ENCODE results near the gene TNFRSF18. TPM values are rescaled to one million over a fixed set of nuclear protein-coding genes. Genes with fewer than 3 reads are reported as not detected.
A peak's percentile ranks its signal among the peaks of the same experiment; 100 is the strongest.

Gene TNFRSF18
- total and polyA plus RNA-seq, 2 experiments from 2014 or later = 1.1 to 1.5 TPM

DNA sequence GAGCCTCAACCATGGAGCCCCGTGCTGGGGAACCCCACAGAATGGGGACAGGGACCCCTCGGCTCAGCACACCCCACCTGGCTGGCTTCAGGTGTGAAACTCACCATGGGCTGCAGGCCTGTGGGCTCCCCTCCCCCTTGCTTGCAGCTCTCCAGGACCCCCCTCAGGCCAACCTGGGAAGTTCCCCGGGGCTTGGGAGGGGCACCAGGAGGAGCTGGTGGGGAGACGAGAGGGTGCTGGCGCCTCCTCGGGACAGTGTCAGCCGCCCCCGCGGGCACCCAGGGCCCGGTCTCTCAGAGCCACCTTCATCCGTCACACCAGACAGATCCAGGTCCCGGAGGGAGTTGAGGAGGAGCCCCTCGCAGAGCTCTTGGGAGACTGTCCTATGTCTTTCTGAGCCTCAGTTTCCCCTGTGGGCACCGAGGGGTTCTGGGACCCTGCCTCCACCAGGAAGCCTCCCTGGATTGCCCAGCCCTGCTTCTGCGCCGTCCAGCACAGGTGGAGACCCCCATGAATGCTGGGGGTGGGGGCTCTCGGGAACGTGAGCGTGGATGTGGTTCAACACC lies 657 bp upstream of the TNFRSF18 start:
- no peak overlapping the region for H2AFZ ChIP-seq
- H4K20me1 ChIP-seq (replicated peaks; ENCODE audit: insufficient read depth) = no peaks in the 10 kb centered on the region
- Mint-ChIP-seq H3K9me3 (no peaks in the 10 kb centered on the region; the same call in 2 of the 3 replicates), H3K4me3 (peak overlapping the region; percentile 56), H3K4me1 (no peaks in the 10 kb centered on the region), H3K27ac (no peak overlapping the region), H3K36me3 (ENCODE audit: low read depth) (no peaks in the 10 kb centered on the region), H3K27me3 (ENCODE audit: insufficient read depth, low read depth, poor library complexity) (peaks cover 7% of the 10 kb centered on the region)
- H3K79me2 ChIP-seq (replicated peaks; ENCODE audit: insufficient read depth) = no peaks in the 10 kb centered on the region
- H3K27me3 ChIP-seq (ENCODE audit: insufficient read depth) = peaks cover 13% of the 10 kb centered on the region; the same call in 1 of the 2 replicates
- H3K4me2 ChIP-seq = peak overlapping the region; percentile 76; the same call in 1 of the 2 replicates
- DNase-seq (ENCODE audit: low spot score) (peak; percentile 31), ATAC-seq (peak; percentile 4)
- H3K27ac ChIP-seq (ENCODE audit: low read depth) = no peak overlapping the region
- no peaks in the 10 kb centered on the region for H3K36me3 ChIP-seq (ENCODE audit: insufficient read depth)
- no peaks in the 10 kb centered on the region for H3K9me2 ChIP-seq (ENCODE audit: insufficient read depth)
- TF ChIP-seq, protein P1, sequence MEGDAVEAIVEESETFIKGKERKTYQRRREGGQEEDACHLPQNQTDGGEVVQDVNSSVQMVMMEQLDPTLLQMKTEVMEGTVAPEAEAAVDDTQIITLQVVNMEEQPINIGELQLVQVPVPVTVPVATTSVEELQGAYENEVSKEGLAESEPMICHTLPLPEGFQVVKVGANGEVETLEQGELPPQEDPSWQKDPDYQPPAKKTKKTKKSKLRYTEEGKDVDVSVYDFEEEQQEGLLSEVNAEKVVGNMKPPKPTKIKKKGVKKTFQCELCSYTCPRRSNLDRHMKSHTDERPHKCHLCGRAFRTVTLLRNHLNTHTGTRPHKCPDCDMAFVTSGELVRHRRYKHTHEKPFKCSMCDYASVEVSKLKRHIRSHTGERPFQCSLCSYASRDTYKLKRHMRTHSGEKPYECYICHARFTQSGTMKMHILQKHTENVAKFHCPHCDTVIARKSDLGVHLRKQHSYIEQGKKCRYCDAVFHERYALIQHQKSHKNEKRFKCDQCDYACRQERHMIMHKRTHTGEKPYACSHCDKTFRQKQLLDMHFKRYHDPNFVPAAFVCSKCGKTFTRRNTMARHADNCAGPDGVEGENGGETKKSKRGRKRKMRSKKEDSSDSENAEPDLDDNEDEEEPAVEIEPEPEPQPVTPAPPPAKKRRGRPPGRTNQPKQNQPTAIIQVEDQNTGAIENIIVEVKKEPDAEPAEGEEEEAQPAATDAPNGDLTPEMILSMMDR (conservative IDR thresholded peaks at IDR 0.05; ENCODE audit: low read depth in 2 of 2) = peak; percentile 10 to 32; a peak in 2 of 4 replicates
- no peak for TF ChIP-seq ZNF114 (CRISPR knock-in tag; IDR thresholded peaks at IDR 0.05)
- H3K4me3 ChIP-seq = peak overlapping the region; percentile 52; the same call in 1 of the 2 replicates
- no peaks in the 10 kb centered on the region for H3K4me1 ChIP-seq (ENCODE audit: insufficient read depth)
- no peaks in the 10 kb centered on the region for H3F3A ChIP-seq (replicated peaks; ENCODE audit: low read depth)

DNA sequence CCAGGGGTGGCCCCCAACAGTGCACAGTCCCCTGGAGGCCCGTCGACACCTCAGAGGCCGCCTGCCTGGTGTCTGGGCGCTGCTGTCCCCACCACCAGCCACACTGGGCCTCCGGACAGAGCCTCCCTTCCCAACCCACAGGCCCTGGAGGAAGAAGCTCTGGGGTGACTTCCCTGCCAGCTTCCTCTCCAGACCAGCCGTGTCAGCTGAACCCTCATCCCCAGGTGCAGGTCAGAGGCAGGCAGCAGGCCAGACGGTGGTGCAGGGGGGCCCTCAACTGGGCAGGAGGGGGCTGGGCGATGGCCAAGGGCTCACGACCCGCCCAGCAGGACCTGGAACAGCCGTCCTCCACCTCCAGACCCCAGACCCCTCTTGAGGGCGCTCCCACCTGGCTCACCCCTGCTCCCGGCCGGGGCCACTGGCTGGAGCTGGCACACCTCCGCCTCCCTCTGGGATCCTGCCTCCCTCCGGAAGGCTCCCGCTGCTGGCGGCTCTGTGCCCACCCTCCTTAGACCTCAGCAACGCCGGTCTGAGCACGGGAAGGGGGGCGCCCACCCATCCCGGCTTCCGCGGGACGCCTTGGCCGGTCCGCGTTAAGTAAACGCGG lies 520 bp downstream of the TNFRSF18 start:
- ATAC-seq (peak; percentile 20), DNase-seq (ENCODE audit: low spot score) (no peak)
- H3K27ac Mint-ChIP-seq = no peak overlapping the region
- no peaks in the 10 kb centered on the region for H3K79me2 ChIP-seq (replicated peaks; ENCODE audit: insufficient read depth)
- peak overlapping the region; percentile 76 for H3K4me2 ChIP-seq
- H3K4me3 Mint-ChIP-seq = peak overlapping the region; percentile 56; the same call in 2 of the 3 replicates
- no peaks in the 10 kb centered on the region for H3K4me1 Mint-ChIP-seq
- peaks cover 13% of the 10 kb centered on the region; the same call in 1 of the 2 replicates for H3K27me3 ChIP-seq (ENCODE audit: insufficient read depth)
- no peaks in the 10 kb centered on the region for H3F3A ChIP-seq (replicated peaks; ENCODE audit: low read depth)
- H3K4me3 ChIP-seq = peak overlapping the region; percentile 52
- H4K20me1 ChIP-seq (replicated peaks; ENCODE audit: insufficient read depth) = no peaks in the 10 kb centered on the region
- H2AFZ ChIP-seq = peak overlapping the region; percentile 56
- H3K4me1 ChIP-seq (ENCODE audit: insufficient read depth) = no peaks in the 10 kb centered on the region
- TF ChIP-seq, protein P2, sequence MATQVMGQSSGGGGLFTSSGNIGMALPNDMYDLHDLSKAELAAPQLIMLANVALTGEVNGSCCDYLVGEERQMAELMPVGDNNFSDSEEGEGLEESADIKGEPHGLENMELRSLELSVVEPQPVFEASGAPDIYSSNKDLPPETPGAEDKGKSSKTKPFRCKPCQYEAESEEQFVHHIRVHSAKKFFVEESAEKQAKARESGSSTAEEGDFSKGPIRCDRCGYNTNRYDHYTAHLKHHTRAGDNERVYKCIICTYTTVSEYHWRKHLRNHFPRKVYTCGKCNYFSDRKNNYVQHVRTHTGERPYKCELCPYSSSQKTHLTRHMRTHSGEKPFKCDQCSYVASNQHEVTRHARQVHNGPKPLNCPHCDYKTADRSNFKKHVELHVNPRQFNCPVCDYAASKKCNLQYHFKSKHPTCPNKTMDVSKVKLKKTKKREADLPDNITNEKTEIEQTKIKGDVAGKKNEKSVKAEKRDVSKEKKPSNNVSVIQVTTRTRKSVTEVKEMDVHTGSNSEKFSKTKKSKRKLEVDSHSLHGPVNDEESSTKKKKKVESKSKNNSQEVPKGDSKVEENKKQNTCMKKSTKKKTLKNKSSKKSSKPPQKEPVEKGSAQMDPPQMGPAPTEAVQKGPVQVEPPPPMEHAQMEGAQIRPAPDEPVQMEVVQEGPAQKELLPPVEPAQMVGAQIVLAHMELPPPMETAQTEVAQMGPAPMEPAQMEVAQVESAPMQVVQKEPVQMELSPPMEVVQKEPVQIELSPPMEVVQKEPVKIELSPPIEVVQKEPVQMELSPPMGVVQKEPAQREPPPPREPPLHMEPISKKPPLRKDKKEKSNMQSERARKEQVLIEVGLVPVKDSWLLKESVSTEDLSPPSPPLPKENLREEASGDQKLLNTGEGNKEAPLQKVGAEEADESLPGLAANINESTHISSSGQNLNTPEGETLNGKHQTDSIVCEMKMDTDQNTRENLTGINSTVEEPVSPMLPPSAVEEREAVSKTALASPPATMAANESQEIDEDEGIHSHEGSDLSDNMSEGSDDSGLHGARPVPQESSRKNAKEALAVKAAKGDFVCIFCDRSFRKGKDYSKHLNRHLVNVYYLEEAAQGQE (IDR thresholded peaks at IDR 0.05; ENCODE audit: unreplicated experiment) = no peak
- TF ChIP-seq, protein P1 (conservative IDR thresholded peaks at IDR 0.05; ENCODE audit: low read depth in 2 of 2) = peak in 1 of 2 experiments; percentile 41; a peak in 2 of 4 replicates
- H3K27ac ChIP-seq (ENCODE audit: low read depth) = no peak overlapping the region
- H3K9me3 Mint-ChIP-seq = no peaks in the 10 kb centered on the region; the same call in 2 of the 3 replicates
- no peaks in the 10 kb centered on the region for H3K36me3 ChIP-seq (ENCODE audit: insufficient read depth)
- no peaks in the 10 kb centered on the region for H3K36me3 Mint-ChIP-seq (ENCODE audit: low read depth)
- H3K27me3 Mint-ChIP-seq (ENCODE audit: insufficient read depth, low read depth, poor library complexity) = peaks cover 7% of the 10 kb centered on the region
- H3K9me2 ChIP-seq (ENCODE audit: insufficient read depth) = no peaks in the 10 kb centered on the region
